K562 (cell line): ENCODE data around the gene FIZ1. TPM values are rescaled to one million over a fixed set of nuclear protein-coding genes. Genes with fewer than 3 reads are reported as not detected.

Experiments used
- BRF1 ChIP-seq: IDR thresholded peaks from 3 replicates; pipeline ENCODE4 v1.6.1; 2011; ENCODE audit warnings: borderline replicate concordance, mild to moderate bottlenecking; ENCODE audit not compliant: insufficient read length; ENCODE audit errors: extremely low read depth
- HSF4 ChIP-seq: fragments of 250-450 bp; sonication (Bioruptor Pico); IDR thresholded peaks from 2 replicates; pipeline ENCODE4 v2.1.2; 2022; ENCODE audit warnings: mild to moderate bottlenecking, moderate library complexity, borderline replicate concordance
- LARP7 ChIP-seq: fragments of 450-650 bp; IDR thresholded peaks from 2 replicates; pipeline ENCODE4 v1.6.1; 2016
- NFE2L1 ChIP-seq: fragments of 450-650 bp; IDR thresholded peaks from 2 replicates; pipeline ENCODE4 v1.6.1; 2016; ENCODE audit warnings: missing genetic modification characterization, low read depth, mild to moderate bottlenecking, missing compliant biosample characterization, moderate library complexity, borderline replicate concordance
- POLR2G ChIP-seq: fragments of 200-400 bp; formaldehyde crosslinking; IDR thresholded peaks from 2 replicates; pipeline ENCODE4 v1.6.1; 2017; ENCODE audit warnings: low read depth, mild to moderate bottlenecking, antibody characterized with exemption, low read length, moderate library complexity
- RBFOX2 ChIP-seq: fragments of 200-400 bp; formaldehyde crosslinking; IDR thresholded peaks from 2 replicates; pipeline ENCODE4 v1.6.1; 2017; ENCODE audit warnings: low read depth, mild to moderate bottlenecking, low read length, moderate library complexity
- ZNF354B ChIP-seq: fragments of 250-450 bp; sonication (Bioruptor Pico); IDR thresholded peaks from 2 replicates; pipeline ENCODE4 v1.4.0; 2020
- polyA plus RNA-seq, 8 experiments: library from polyadenylated mRNA; depleted of rRNA in 4 of 8; stranded (reverse) in 5 of 8; unstranded in 3 of 8; fragments of >200 nt; fragmentation: Nextera tagmentation in 2 of 8; fragmentation: Illumina TruSeq in 1 of 8; extraction: Ambion mirVana in 2 of 8; extraction: Trizol in 1 of 8; gene quantifications; 2 replicates each; pipeline versions ENCODE4 v1.2.1 to v1.2.3, GENCODE V29; 2011 to 2014; ENCODE audit warnings: inconsistent platforms in 1 of 8, missing spikeins in 1 of 8
- total RNA-seq, 7 experiments: library from RNA; depleted of rRNA in 6 of 7; stranded (reverse); fragments of >200 nt in 6 of 7; fragmentation: Illumina TruSeq in 2 of 7; extraction: Trizol in 2 of 7; gene quantifications; 2 replicates each; pipeline versions ENCODE4 v1.2.1 to v1.2.3, GENCODE V29; 2011 to 2021; ENCODE audit warnings: low replicate concordance in 1 of 7
- TF ChIP-seq, protein P1 (sequence below), 2 experiments: IDR thresholded peaks; 2 replicates each; pipeline ENCODE4 v1.6.1; 2012; ENCODE audit warnings: improper control_type of control experiment in 2 of 2, low read depth in 2 of 2, low read length in 2 of 2, borderline replicate concordance in 1 of 2
- TF ChIP-seq, protein P2 (sequence below): fragments of 450-650 bp; IDR thresholded peaks from 2 replicates; pipeline ENCODE4 v1.6.1; 2017; ENCODE audit warnings: antibody characterized with exemption, mild to moderate bottlenecking
- TF ChIP-seq, protein P3 (sequence below): fragments of 250-450 bp; sonication (Bioruptor Pico); IDR thresholded peaks from 2 replicates; pipeline ENCODE4 v1.6.1; 2021; ENCODE audit warnings: mild to moderate bottlenecking
- TF ChIP-seq, protein P4 (sequence below): conservative IDR thresholded peaks from 2 replicates; pipeline ENCODE4 v1.6.1; 2011; ENCODE audit warnings: low read depth, mild to moderate bottlenecking, low read length; ENCODE audit not compliant: control insufficient read depth
- TF ChIP-seq, protein P5 (sequence below): fragments of 250-450 bp; sonication (Bioruptor Pico); IDR thresholded peaks from 2 replicates; pipeline ENCODE4 v1.5.1; 2021; ENCODE audit warnings: mild to moderate bottlenecking

Gene FIZ1
- total and polyA plus RNA-seq, 9 of the 15 experiments (the other 6 are each of a cell fraction or from before 2014, with no cell fraction given) = 0.79 to 17.5 (median 5.5) TPM

DNA sequence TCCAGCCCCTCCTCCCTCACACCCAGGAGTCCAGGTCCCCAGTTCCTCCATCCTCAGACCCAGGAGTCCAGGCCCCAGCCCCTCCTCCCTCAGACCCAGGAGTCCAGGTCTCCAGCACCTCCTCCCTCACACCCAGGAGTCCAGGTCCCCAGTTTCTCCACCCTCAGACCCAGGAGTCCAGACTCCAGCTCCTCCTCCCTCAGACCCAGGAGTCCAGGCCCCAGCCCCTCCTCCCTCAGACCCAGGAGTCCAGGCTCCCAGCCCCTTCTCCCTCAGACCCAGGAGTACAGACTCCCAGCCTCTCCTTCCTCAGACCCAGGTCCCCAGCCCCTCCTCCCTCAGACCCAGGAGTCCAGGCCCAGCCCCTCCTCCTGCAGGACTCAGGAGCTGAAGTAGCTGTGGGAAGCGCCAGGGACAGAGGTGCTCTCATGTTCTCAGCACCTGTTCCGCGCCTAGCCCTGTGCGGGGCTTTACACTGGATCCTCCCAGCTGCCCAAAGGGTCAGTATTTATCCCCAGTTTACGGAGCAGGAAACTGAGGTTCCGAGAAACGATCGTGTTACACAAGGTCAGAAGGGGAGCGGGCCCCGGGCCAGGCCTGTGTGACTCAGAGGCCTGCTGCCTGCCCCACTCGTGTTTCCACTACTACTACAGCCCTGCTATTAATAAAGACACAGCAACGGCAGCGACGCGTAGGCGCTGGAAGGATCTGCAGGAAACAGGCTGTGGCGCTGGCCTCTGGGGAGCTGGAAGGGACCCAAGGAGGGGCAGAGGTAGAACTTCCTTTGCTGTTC lies 52.3 kb downstream of the FIZ1 start (continued):
- TF ChIP-seq POLR2G (peak; percentile 27; the same call in 1 of the 2 replicates), NFE2L1 (tag) (no peak), BRF1 (no peak), ZNF354B (no peak), RBFOX2 (peak; percentile 40), HSF4 (CRISPR knock-in tag) (no peak), LARP7 (no peak)
- TF ChIP-seq, protein P1, sequence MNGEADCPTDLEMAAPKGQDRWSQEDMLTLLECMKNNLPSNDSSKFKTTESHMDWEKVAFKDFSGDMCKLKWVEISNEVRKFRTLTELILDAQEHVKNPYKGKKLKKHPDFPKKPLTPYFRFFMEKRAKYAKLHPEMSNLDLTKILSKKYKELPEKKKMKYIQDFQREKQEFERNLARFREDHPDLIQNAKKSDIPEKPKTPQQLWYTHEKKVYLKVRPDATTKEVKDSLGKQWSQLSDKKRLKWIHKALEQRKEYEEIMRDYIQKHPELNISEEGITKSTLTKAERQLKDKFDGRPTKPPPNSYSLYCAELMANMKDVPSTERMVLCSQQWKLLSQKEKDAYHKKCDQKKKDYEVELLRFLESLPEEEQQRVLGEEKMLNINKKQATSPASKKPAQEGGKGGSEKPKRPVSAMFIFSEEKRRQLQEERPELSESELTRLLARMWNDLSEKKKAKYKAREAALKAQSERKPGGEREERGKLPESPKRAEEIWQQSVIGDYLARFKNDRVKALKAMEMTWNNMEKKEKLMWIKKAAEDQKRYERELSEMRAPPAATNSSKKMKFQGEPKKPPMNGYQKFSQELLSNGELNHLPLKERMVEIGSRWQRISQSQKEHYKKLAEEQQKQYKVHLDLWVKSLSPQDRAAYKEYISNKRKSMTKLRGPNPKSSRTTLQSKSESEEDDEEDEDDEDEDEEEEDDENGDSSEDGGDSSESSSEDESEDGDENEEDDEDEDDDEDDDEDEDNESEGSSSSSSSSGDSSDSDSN (IDR thresholded peaks at IDR 0.05; ENCODE audit: borderline replicate concordance in 1 of 2, low read depth in 2 of 2, low read length in 2 of 2) = 0 out of 4 replicates have a peak, but pooled peaks of 1 of the 2 experiments have one; percentile 49
- TF ChIP-seq, protein P2, sequence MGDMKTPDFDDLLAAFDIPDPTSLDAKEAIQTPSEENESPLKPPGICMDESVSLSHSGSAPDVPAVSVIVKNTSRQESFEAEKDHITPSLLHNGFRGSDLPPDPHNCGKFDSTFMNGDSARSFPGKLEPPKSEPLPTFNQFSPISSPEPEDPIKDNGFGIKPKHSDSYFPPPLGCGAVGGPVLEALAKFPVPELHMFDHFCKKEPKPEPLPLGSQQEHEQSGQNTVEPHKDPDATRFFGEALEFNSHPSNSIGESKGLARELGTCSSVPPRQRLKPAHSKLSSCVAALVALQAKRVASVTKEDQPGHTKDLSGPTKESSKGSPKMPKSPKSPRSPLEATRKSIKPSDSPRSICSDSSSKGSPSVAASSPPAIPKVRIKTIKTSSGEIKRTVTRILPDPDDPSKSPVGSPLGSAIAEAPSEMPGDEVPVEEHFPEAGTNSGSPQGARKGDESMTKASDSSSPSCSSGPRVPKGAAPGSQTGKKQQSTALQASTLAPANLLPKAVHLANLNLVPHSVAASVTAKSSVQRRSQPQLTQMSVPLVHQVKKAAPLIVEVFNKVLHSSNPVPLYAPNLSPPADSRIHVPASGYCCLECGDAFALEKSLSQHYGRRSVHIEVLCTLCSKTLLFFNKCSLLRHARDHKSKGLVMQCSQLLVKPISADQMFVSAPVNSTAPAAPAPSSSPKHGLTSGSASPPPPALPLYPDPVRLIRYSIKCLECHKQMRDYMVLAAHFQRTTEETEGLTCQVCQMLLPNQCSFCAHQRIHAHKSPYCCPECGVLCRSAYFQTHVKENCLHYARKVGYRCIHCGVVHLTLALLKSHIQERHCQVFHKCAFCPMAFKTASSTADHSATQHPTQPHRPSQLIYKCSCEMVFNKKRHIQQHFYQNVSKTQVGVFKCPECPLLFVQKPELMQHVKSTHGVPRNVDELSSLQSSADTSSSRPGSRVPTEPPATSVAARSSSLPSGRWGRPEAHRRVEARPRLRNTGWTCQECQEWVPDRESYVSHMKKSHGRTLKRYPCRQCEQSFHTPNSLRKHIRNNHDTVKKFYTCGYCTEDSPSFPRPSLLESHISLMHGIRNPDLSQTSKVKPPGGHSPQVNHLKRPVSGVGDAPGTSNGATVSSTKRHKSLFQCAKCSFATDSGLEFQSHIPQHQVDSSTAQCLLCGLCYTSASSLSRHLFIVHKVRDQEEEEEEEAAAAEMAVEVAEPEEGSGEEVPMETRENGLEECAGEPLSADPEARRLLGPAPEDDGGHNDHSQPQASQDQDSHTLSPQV = peak; percentile 66; the same call in 1 of the 2 replicates
- TF ChIP-seq, protein P3, sequence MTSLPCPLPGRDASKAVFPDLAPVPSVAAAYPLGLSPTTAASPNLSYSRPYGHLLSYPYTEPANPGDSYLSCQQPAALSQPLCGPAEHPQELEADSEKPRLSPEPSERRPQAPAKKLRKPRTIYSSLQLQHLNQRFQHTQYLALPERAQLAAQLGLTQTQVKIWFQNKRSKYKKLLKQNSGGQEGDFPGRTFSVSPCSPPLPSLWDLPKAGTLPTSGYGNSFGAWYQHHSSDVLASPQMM (CRISPR knock-in tag) = no peak
- TF ChIP-seq, protein P4, sequence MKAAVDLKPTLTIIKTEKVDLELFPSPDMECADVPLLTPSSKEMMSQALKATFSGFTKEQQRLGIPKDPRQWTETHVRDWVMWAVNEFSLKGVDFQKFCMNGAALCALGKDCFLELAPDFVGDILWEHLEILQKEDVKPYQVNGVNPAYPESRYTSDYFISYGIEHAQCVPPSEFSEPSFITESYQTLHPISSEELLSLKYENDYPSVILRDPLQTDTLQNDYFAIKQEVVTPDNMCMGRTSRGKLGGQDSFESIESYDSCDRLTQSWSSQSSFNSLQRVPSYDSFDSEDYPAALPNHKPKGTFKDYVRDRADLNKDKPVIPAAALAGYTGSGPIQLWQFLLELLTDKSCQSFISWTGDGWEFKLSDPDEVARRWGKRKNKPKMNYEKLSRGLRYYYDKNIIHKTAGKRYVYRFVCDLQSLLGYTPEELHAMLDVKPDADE = no peak
- TF ChIP-seq, protein P5, sequence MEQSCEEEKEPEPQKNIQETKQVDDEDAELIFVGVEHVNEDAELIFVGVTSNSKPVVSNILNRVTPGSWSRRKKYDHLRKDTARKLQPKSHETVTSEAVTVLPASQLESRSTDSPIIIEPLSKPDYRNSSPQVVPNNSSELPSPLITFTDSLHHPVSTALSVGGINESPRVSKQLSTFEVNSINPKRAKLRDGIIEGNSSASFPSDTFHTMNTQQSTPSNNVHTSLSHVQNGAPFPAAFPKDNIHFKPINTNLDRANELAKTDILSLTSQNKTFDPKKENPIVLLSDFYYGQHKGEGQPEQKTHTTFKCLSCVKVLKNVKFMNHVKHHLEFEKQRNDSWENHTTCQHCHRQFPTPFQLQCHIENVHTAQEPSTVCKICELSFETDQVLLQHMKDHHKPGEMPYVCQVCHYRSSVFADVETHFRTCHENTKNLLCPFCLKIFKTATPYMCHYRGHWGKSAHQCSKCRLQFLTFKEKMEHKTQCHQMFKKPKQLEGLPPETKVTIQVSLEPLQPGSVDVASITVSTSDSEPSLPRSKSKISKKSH (CRISPR knock-in tag) = no peak
